Measurements from ENCODE around the gene KCNT2. TPM values are rescaled to one million over a fixed set of nuclear protein-coding genes. Genes with fewer than 3 reads are reported as not detected.

KCNT2 gene
- total RNA-seq, 4 donors from 2014 or later, result 6.5 to 25.1 (median 10.0) TPM

DNA sequence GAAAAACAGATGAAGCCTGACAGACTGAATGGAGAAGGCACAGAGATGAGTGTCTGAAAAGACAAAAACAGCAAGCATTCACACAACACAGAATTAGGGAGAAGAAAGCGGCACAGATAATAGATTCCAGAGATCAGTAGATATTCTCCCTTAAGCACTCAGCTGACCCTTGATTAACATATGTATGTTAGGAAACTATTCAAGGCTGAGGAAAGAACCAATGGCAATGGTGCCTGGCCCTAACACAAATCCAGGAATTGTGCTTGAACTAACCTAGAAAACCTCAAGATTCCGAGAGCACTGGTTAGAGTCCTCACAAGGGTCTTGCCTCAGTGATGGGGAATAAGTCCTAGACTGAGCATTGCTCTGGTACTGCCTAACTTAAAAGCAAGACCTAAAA lies 30.9 kb downstream of the KCNT2 start:
- TF ChIP-seq POLR2AphosphoS5 (IDR thresholded peaks at IDR 0.05) (no peak), POLR2A (IDR thresholded peaks at IDR 0.05) (no peak), EP300 (IDR thresholded peaks at IDR 0.05) (no peak)
- TF ChIP-seq, protein P1, sequence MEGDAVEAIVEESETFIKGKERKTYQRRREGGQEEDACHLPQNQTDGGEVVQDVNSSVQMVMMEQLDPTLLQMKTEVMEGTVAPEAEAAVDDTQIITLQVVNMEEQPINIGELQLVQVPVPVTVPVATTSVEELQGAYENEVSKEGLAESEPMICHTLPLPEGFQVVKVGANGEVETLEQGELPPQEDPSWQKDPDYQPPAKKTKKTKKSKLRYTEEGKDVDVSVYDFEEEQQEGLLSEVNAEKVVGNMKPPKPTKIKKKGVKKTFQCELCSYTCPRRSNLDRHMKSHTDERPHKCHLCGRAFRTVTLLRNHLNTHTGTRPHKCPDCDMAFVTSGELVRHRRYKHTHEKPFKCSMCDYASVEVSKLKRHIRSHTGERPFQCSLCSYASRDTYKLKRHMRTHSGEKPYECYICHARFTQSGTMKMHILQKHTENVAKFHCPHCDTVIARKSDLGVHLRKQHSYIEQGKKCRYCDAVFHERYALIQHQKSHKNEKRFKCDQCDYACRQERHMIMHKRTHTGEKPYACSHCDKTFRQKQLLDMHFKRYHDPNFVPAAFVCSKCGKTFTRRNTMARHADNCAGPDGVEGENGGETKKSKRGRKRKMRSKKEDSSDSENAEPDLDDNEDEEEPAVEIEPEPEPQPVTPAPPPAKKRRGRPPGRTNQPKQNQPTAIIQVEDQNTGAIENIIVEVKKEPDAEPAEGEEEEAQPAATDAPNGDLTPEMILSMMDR (IDR thresholded peaks at IDR 0.05), result no peak
- Histone ChIP-seq H3K27me3 (no peaks in the 10 kb centered on the region), H3K9me3 (no peaks in the 10 kb centered on the region), H3K4me1 (no peaks in the 10 kb centered on the region), H3K27ac (no peak overlapping the region), H3K36me3 (no peaks in the 10 kb centered on the region), H3K4me3 (no peak overlapping the region)
- WGBS, 2 donors (ENCODE audit: low coverage in 1 of 2), result 100% methylated on average over 2 of the region's 2 CpGs
- ATAC-seq, result no peak

DNA sequence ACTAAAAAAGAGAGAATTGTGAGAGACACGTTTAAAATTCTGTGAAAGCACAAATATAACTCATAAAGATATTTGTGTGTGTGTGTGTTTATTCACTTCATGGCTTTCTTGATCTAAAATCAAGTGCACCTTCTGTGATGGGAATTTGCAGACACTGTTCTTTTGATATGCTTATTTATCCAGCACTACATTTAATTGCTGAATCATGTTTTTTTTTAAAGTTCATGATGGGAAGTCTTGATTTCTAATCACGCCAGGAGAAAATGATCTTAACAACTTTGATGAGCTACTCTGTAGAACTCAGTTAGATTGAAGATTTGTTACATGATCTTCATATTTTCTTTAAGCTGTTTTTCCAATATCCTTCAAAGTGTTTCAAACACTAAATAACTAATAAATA lies 35.0 kb downstream of the KCNT2 start:
- H3K27ac ChIP-seq, result no peak overlapping the region
- no peak for ATAC-seq
- TF ChIP-seq POLR2AphosphoS5 (IDR thresholded peaks at IDR 0.05) (no peak), EP300 (IDR thresholded peaks at IDR 0.05) (no peak), POLR2A (IDR thresholded peaks at IDR 0.05) (no peak)
- peaks cover 0 to 8% (median 0%) of the 10 kb centered on the region in 3 donors for H3K4me1 ChIP-seq
- 58 to 65% methylated on average over 2 of the region's 2 CpGs for WGBS, 2 donors (ENCODE audit: low coverage in 1 of 2)
- H3K4me3 ChIP-seq, result no peak overlapping the region
- no peaks in the 10 kb centered on the region for H3K9me3 ChIP-seq
- no peaks in the 10 kb centered on the region for H3K36me3 ChIP-seq
- H3K27me3 ChIP-seq, result no peaks in the 10 kb centered on the region

DNA sequence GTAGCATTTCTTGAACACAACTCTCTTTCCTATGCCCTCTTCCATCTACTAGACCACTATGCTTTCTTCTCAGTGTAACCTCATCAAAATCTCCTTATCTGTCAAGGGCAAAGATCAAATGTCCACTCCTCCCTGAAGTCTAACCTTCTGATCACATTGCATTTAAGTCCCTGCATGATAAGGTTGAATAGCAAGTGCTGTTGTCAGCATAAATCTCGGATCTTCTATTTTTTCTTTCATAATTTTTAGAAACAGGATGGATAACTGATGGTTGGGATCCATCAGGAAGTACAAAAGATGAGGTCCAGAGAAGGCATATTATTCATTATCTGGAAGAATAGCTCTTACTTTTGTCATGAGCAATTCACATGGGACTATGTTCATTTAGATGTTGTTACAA lies 41.0 kb downstream of the KCNT2 start:
- TF ChIP-seq EP300 (IDR thresholded peaks at IDR 0.05), result no peak
- TF ChIP-seq POLR2AphosphoS5 (IDR thresholded peaks at IDR 0.05), result no peak
- 85% methylated on average over 1 of the region's 1 CpG; no CpG with 5 or more reads in 1 of the 2 donors for WGBS, 2 donors (ENCODE audit: low coverage in 1 of 2)
- no peak for ATAC-seq

DNA sequence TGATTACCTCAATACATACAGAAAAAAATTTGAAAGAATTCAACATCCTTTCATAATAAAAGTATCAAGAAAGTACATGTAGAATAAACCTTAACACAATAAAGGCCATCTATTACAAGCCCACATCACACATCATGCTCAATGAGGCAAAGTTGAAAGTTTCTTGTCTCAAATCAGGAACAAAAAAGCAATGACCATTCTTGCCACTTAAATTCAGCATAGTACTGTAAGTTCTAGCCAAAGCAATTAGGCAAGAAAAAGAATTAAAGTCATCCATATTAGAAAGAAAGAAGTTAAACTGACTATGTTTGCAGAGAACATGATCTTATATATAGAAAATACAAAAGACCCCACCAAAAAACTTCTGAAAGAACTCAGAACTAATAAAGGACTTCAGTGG lies 44.5 kb downstream of the KCNT2 start:
- H3K27me3 ChIP-seq, result no peaks in the 10 kb centered on the region
- TF ChIP-seq POLR2AphosphoS5 (IDR thresholded peaks at IDR 0.05) (no peak), EP300 (IDR thresholded peaks at IDR 0.05) (no peak), POLR2A (IDR thresholded peaks at IDR 0.05) (no peak)
- TF ChIP-seq, protein P1 (IDR thresholded peaks at IDR 0.05), result no peak
- ATAC-seq, result no peak
- H3K4me1 ChIP-seq, result peaks cover 0 to 15% (median 0%) of the 10 kb centered on the region in 3 donors
- H3K9me3 ChIP-seq, result peaks cover 0 to 13% (median 0%) of the 10 kb centered on the region in 3 donors
- H3K4me3 ChIP-seq, result no peak overlapping the region
- H3K27ac ChIP-seq, result no peak overlapping the region
- H3K36me3 ChIP-seq, result no peaks in the 10 kb centered on the region

More for the DNA sequence above, 41.0 kb downstream of the KCNT2 start:
- peaks cover 0 to 13% (median 0%) of the 10 kb centered on the region in 3 donors for H3K9me3 ChIP-seq
- no peaks in the 10 kb centered on the region for H3K36me3 ChIP-seq
- H3K4me3 ChIP-seq, result no peak overlapping the region
- H3K27ac ChIP-seq, result no peak overlapping the region
- H3K4me1 ChIP-seq, result peaks cover 0 to 8% (median 0%) of the 10 kb centered on the region in 3 donors
- no peaks in the 10 kb centered on the region for H3K27me3 ChIP-seq

DNA sequence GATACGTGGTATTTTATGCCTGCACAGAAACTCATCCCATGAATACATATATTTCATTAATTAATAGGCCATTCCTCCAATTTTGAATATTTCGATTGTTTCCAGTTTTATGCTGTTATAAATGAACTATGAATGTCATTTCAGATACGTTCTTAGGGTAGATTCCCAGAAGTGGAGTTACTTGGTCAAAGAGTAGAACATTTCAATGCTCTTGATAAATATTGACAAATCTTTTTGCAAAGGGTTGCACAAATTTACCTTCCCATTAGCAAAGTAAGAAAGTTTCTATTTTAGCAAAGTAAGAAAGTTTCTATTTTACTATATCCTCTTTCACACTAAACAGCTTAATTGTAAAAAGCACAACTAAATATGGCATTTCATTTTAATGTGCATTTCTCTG lies 48.9 kb downstream of the KCNT2 start:
- peaks cover 0 to 25% (median 0%) of the 10 kb centered on the region in 3 donors for H3K4me1 ChIP-seq
- H3K36me3 ChIP-seq, result no peaks in the 10 kb centered on the region
- H3K9me3 ChIP-seq, result peaks cover 0 to 15% (median 0%) of the 10 kb centered on the region in 3 donors
- WGBS, 2 donors (ENCODE audit: low coverage in 1 of 2), result 76% methylated on average over 3 of the region's 3 CpGs
- ATAC-seq, result no peak
- no peak overlapping the region for H3K4me3 ChIP-seq
- H3K27ac ChIP-seq, result no peak overlapping the region
- no peaks in the 10 kb centered on the region for H3K27me3 ChIP-seq
- TF ChIP-seq, protein P1 (IDR thresholded peaks at IDR 0.05), result no peak
- TF ChIP-seq POLR2AphosphoS5 (IDR thresholded peaks at IDR 0.05), result no peak
- no peak for TF ChIP-seq EP300 (IDR thresholded peaks at IDR 0.05)
- TF ChIP-seq POLR2A (IDR thresholded peaks at IDR 0.05), result no peak

DNA sequence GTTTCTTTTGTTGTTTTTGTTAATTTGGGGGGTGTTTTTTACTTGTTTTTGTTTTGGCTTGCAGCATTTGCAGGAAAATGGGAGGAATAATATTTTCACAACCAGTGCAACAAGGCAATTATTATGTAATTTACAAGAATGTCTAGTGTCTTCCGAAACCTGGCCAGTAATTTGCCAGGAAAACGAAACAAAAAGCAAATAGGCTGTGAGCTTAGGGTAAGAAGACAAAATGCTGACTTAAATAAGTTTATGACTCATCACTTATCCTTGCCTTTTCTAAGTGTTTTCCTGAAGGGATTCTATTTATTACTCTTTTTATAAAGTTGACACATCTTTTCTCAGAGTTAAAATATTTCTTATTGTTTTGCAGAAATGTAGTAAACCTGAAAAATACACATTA lies 49.8 kb downstream of the KCNT2 start:
- peak overlapping the region; percentile 39 to 47 for H3K4me3 ChIP-seq
- no peaks in the 10 kb centered on the region for H3K27me3 ChIP-seq
- H3K9me3 ChIP-seq, result peaks cover 0 to 11% (median 0%) of the 10 kb centered on the region in 3 donors
- TF ChIP-seq POLR2A (IDR thresholded peaks at IDR 0.05), result no peak
- TF ChIP-seq EP300 (IDR thresholded peaks at IDR 0.05), result no peak
- TF ChIP-seq POLR2AphosphoS5 (IDR thresholded peaks at IDR 0.05), result peak; percentile 28
- TF ChIP-seq, protein P1 (IDR thresholded peaks at IDR 0.05), result no peak
- no peaks in the 10 kb centered on the region for H3K36me3 ChIP-seq
- H3K27ac ChIP-seq, result peak overlapping the region in 2 of 4 donors; percentile 2 to 35
- 3 to 15% methylated on average over 2 of the region's 2 CpGs for WGBS, 2 donors (ENCODE audit: low coverage in 1 of 2)
- H3K4me1 ChIP-seq, result peaks cover 0 to 25% (median 0%) of the 10 kb centered on the region in 3 donors
- peak; percentile 89 for ATAC-seq

All from gastroesophageal sphincter (tissue), 4 donors.